A549 (cell line): ENCODE measurements around the gene GMCL2. TPM values are rescaled to one million over a fixed set of nuclear protein-coding genes. Genes with fewer than 3 reads are reported as not detected.

ENCODE experiments used
- ATAC-seq, 2 experiments: fragments of 200-7000 bp in 1 of 2; fragments of >200 bp in 1 of 2; cut with Nextera tagmentation in 1 of 2; cut with Tn5 transposase in 1 of 2; 3 replicates each; pipeline versions ENCODE4 v1.8.0 to v1.9.1; 2018 to 2020; ENCODE audit warnings: mild to moderate bottlenecking in 1 of 2, moderate library complexity in 1 of 2
- CTCF ChIA-PET: fragments of 300-600 bp; sonication (Branson Sonifier 250); formaldehyde crosslinking; extraction: SDS; loops from one replicate; lab custom pipeline; 2021; ENCODE audit warnings: antibody characterized with exemption, inconsistent platforms; lab: Yijun Ruan, JAX
- POLR2A ChIA-PET: fragments of 350-600 bp; formaldehyde crosslinking; extraction: SDS; loops from one replicate; lab custom pipeline; 2021; ENCODE audit warnings: antibody characterized with exemption, inconsistent platforms; lab: Yijun Ruan, JAX
- DNase-seq, 2 experiments: peaks; one replicate each; pipeline versions ENCODE4 v3.0.0 to v3.0.0-alpha.2; 2011 to 2016; ENCODE audit warnings: low read depth in 1 of 2, low spot score in 1 of 2
- FAIRE-seq: peaks from 2 replicates; lab custom pipeline; 2011; peaks lifted over from hg19 to GRCh38; lab: Jason Lieb, UNC
- H3K27ac ChIP-seq, 2 experiments: fragments of >200 bp; sonication (Bioruptor Twin); formaldehyde crosslinking; 3 replicates each; pipeline ENCODE4 v1.5.1; 2016 to 2017
- H3K4me1 ChIP-seq: fragments of >200 bp; sonication (Bioruptor Twin); formaldehyde crosslinking; 3 replicates; pipeline ENCODE4 v1.6.1; 2016
- H3K4me2 ChIP-seq: fragments of >200 bp; sonication (Bioruptor Twin); formaldehyde crosslinking; 3 replicates; pipeline ENCODE4 v1.6.1; 2016
- H3K4me3 ChIP-seq: fragments of >200 bp; sonication (Bioruptor Twin); formaldehyde crosslinking; 3 replicates; pipeline ENCODE4 v1.5.1; 2016
- H3K9me3 ChIP-seq: fragments of >200 bp; sonication (Bioruptor Twin); formaldehyde crosslinking; 3 replicates; pipeline ENCODE4 v1.6.1; 2016
- HOXB5 ChIP-seq: fragments of 250-450 bp; sonication (Bioruptor Pico); IDR thresholded peaks from 2 replicates; pipeline ENCODE4 v1.5.0; 2020; ENCODE audit warnings: mild to moderate bottlenecking, moderate library complexity
- MYC ChIP-seq: IDR thresholded peaks from 2 replicates; pipeline ENCODE4 v1.6.1; 2012; ENCODE audit warnings: mild to moderate bottlenecking, inconsistent platforms, low read length, improper control_type of control experiment, borderline replicate concordance
- NR3C1 ChIP-seq: fragments of >200 bp; sonication (Bioruptor Twin); formaldehyde crosslinking; IDR thresholded peaks from 3 replicates; pipeline ENCODE4 v1.6.1; 2017
- POLR2AphosphoS2 ChIP-seq: conservative IDR thresholded peaks from 2 replicates; pipeline ENCODE4 v1.6.1; 2012; ENCODE audit warnings: low read length, improper control_type of control experiment, inconsistent platforms
- RAD21 ChIP-seq, 2 experiments: fragments of >200 bp in 1 of 2; sonication (Bioruptor Twin) in 1 of 2; formaldehyde crosslinking in 1 of 2; IDR thresholded peaks in 1 of 2; conservative IDR thresholded peaks in 1 of 2; 2 replicates in 1 of 2; 3 replicates in 1 of 2; pipeline ENCODE4 v1.6.1; 2012 to 2018; ENCODE audit warnings: inconsistent platforms in 1 of 2
- SMC3 ChIP-seq: fragments of >200 bp; sonication (Bioruptor Twin); formaldehyde crosslinking; IDR thresholded peaks from 3 replicates; pipeline ENCODE4 v1.6.1; 2018; ENCODE audit warnings: inconsistent platforms
- ZC3H11A ChIP-seq: fragments of 450-650 bp; IDR thresholded peaks from 2 replicates; pipeline ENCODE4 v1.6.1; 2014; ENCODE audit warnings: antibody characterized with exemption, mild to moderate bottlenecking
- ZNF302 ChIP-seq: fragments of 250-450 bp; sonication (Bioruptor Pico); IDR thresholded peaks from 2 replicates; pipeline ENCODE4 v1.9.0; 2021; ENCODE audit warnings: inconsistent platforms, mild to moderate bottlenecking, moderate library complexity
- WGBS: methylation state at CpG from one replicate; pipeline ENCODE4 v1.1.6; 2017; ENCODE audit errors: missing lambda C conversion rate; 5-methylcytosine and 5-hydroxymethylcytosine counted together
- polyA plus RNA-seq, 4 experiments: library from polyadenylated mRNA; depleted of rRNA in 3 of 4; stranded (reverse); fragments of >200 nt; fragmentation: RNase III in 1 of 4; extraction: RNeasy Plus Mini Kit Qiagen cat#74134 plus additional on column Dnase treatment in 1 of 4; gene quantifications; 2 replicates in 3 of 4; 3 replicates in 1 of 4; pipeline ENCODE4 v1.2.3, GENCODE V29; 2011 to 2017
- TF ChIP-seq, protein P1 (sequence below): fragments of 250-450 bp; sonication (Bioruptor Pico); IDR thresholded peaks from 2 replicates; pipeline ENCODE4 v1.5.0; 2021; ENCODE audit warnings: mild to moderate bottlenecking, moderate library complexity, borderline replicate concordance
- TF ChIP-seq, protein P2 (sequence below): IDR thresholded peaks from 2 replicates; pipeline ENCODE4 v1.6.1; 2012
- TF ChIP-seq, protein P3 (sequence below): fragments of 250-450 bp; sonication (Bioruptor Pico); IDR thresholded peaks from 2 replicates; pipeline ENCODE4 v1.5.0; 2020; ENCODE audit warnings: low read depth, mild to moderate bottlenecking, moderate library complexity
- TF ChIP-seq, protein P4 (sequence below): fragments of >200 bp; sonication (Bioruptor Twin); formaldehyde crosslinking; IDR thresholded peaks from 3 replicates; pipeline ENCODE4 v1.5.1; 2016

The GMCL2 gene
- polyA plus RNA-seq, 2 of the 4 experiments (the other 2 are of a cell fraction) = not detected

DNA sequence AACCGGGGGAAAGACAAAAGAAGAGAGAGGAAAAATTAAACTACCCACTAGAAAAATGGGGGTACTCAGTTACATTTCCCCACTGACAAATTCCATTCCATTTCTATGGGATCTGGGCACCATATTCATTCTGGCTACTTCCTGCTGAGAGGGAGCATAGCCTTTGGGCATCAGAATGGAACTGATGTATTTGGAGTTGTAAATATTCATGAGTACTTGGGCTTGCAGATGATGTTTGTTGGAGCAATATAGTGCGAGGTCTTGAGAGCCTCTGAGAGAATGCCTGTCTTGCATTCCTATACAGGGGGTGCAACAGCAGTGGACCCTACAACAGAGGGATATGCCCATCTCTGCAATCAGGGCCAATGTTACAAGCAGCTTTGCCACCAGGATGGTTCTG is 16.7 kb downstream of the GMCL2 start (continued):
- TF ChIP-seq, protein P1, sequence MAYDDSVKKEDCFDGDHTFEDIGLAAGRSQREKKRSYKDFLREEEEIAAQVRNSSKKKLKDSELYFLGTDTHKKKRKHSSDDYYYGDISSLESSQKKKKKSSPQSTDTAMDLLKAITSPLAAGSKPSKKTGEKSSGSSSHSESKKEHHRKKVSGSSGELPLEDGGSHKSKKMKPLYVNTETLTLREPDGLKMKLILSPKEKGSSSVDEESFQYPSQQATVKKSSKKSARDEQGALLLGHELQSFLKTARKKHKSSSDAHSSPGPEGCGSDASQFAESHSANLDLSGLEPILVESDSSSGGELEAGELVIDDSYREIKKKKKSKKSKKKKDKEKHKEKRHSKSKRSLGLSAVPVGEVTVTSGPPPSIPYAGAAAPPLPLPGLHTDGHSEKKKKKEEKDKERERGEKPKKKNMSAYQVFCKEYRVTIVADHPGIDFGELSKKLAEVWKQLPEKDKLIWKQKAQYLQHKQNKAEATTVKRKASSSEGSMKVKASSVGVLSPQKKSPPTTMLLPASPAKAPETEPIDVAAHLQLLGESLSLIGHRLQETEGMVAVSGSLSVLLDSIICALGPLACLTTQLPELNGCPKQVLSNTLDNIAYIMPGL (CRISPR knock-in tag) = no peak
- TF ChIP-seq, protein P2, sequence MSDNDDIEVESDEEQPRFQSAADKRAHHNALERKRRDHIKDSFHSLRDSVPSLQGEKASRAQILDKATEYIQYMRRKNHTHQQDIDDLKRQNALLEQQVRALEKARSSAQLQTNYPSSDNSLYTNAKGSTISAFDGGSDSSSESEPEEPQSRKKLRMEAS = no peak
- TF ChIP-seq ZC3H11A = no peak

DNA sequence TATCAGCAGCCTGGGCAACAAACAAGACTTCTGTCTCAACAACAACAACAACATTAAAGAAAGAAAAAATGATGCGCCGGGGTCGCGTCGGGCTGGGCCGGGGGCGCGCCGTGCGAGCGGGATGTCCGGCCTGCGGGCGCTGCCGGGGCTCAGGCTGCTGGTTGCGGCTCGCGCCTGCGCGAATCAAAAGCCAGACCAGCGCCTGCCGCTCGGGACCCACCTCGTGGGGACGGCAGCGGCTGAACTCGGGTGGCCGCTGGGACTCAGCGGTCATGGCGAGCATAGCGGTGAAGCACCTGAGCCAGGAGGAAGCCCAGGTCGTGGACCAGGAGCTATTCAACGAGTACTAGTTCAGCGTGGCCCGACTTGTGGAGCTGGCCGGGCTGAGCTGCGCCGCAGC is 21.6 kb downstream of the GMCL2 start:
- TF ChIP-seq HOXB5 (CRISPR knock-in tag) = no peak
- TF ChIP-seq, protein P3, sequence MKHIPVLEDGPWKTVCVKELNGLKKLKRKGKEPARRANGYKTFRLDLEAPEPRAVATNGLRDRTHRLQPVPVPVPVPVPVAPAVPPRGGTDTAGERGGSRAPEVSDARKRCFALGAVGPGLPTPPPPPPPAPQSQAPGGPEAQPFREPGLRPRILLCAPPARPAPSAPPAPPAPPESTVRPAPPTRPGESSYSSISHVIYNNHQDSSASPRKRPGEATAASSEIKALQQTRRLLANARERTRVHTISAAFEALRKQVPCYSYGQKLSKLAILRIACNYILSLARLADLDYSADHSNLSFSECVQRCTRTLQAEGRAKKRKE (CRISPR knock-in tag) = no peak
- TF ChIP-seq ZNF302 (CRISPR knock-in tag) = no peak
- no peak for TF ChIP-seq MYC
- no peak for TF ChIP-seq POLR2AphosphoS2
- no peak for TF ChIP-seq NR3C1
- no peaks in the 10 kb centered on the region for H3K4me1 ChIP-seq
- no peak overlapping the region for H3K4me3 ChIP-seq
- FAIRE-seq = no peak
- no peak overlapping the region for H3K27ac ChIP-seq
- no peak for ATAC-seq
- WGBS = 88% methylated on average over 30 of the region's 38 CpGs
- H3K4me2 ChIP-seq = no peak overlapping the region
- no peaks in the 10 kb centered on the region for H3K9me3 ChIP-seq
- CTCF ChIA-PET = interaction anchor here (0.6 to 4.1 kb wide), 5 partner anchors 12 to 90 kb away, joined by 3 to 31 read pairs (median 3); partner anchors contain the start of gene NHP2
- DNase-seq = no peak
- POLR2A ChIA-PET = no interaction called here

DNA sequence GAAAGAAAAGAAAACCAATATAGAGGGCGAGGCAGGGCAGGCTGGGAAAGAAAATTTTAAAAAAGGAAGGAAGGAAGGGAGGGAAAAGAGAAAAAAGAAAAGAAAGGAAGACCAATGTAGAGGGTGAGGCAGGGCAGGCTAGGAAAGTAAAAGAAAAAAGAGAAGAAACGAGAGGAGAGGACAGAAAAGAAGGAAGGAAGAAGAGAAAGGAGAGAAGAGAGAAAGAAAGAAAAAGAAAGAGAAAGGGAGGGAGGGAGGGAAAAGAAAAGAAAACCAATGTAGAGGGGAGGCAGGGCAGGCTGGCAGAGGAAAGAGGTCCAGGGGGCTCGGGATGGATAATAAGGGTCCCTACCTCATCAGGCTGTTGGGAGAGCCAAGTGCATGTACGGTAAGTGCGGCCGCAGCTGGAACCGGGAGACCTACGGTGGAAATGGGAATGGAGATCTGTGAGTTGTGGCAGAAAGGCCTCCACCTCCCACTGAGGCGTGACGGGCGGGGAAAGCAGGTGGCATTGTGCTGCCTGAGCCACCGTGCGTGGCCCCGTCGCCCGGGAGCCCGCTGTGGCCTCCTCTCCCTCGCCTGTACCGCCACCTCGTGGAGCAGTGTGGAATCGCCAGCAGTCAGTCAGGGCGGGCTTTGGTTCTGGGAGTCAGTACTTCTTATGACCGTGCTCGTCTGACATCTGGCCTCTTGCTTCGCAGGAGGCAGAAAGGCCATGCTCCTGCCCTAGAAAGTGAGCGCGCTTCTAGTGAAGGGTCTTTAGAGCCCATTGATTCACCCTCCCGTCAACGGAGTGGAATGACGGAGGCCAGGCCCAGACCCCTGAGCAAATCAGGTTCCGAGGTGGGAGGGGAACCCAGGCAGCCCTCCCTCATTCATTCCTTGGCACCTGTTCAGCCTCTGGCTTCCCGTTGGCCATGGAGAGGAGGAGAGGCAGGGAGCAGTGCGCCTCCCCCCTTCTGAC is 23.1 kb downstream of the GMCL2 start:
- H3K27ac ChIP-seq = 0 out of 6 replicates have a peak overlapping the region, but pooled peaks of 1 of the 2 experiments have one; percentile 18
- peak overlapping the region; percentile 75 for H3K4me2 ChIP-seq
- FAIRE-seq = no peak
- 18% methylated on average over 23 of the region's 33 CpGs for WGBS
- peak; percentile 77 to 89 for DNase-seq
- H3K4me1 ChIP-seq = no peaks in the 10 kb centered on the region
- TF ChIP-seq SMC3 (peak; percentile 84), RAD21 (conservative IDR thresholded peaks at IDR 0.05 in 1 of 2, IDR thresholded peaks at IDR 0.05 in 1 of 2) (peak; percentile 91 to 92), HOXB5 (CRISPR knock-in tag) (no peak)
- TF ChIP-seq, protein P4, sequence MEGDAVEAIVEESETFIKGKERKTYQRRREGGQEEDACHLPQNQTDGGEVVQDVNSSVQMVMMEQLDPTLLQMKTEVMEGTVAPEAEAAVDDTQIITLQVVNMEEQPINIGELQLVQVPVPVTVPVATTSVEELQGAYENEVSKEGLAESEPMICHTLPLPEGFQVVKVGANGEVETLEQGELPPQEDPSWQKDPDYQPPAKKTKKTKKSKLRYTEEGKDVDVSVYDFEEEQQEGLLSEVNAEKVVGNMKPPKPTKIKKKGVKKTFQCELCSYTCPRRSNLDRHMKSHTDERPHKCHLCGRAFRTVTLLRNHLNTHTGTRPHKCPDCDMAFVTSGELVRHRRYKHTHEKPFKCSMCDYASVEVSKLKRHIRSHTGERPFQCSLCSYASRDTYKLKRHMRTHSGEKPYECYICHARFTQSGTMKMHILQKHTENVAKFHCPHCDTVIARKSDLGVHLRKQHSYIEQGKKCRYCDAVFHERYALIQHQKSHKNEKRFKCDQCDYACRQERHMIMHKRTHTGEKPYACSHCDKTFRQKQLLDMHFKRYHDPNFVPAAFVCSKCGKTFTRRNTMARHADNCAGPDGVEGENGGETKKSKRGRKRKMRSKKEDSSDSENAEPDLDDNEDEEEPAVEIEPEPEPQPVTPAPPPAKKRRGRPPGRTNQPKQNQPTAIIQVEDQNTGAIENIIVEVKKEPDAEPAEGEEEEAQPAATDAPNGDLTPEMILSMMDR = peak; percentile 88
- TF ChIP-seq, protein P2 = peak; percentile 58; the same call in 1 of the 2 replicates
- TF ChIP-seq, all 56 proteins: peak for 4
- ChIA-PET CTCF (interaction anchor here (0.7 to 12.1 kb wide), 13 partner anchors 9 to 557 kb away, joined by 3 to 110 read pairs (median 3); partner anchors contain the start of gene NHP2), POLR2A (no interaction called here)
- peak; percentile 95 to 99 for ATAC-seq
- no peaks in the 10 kb centered on the region for H3K9me3 ChIP-seq
- H3K4me3 ChIP-seq = peak overlapping the region; percentile 15; the same call in 1 of the 3 replicates
